ENCODE data around the gene UBA1.

GRCh38 chrX:47198687-47199080 lies 5.1 kb downstream of the UBA1 start:
- TF ChIP-seq CTCF (IDR thresholded peaks at IDR 0.05) (no peak), POLR2A (IDR thresholded peaks at IDR 0.05) (no peak)

Measured in heart left ventricle (tissue), 13 donors.